Breast epithelium (tissue), 4 donors: ENCODE measurements around the gene KLHDC4. TPM values are rescaled to one million over a fixed set of nuclear protein-coding genes. Genes with fewer than 3 reads are reported as not detected.

Experiments used
- DNase-seq, 2 donors: peaks; one replicate each; pipeline ENCODE4 v3.0.0-alpha.2; 2019; ENCODE audit warnings: low spot score in 2 of 2
- H3K27ac ChIP-seq, 2 donors: fragments of 200-600 bp; sonication (generic) in 1 of 2; one replicate each; pipeline ENCODE4 v1.5.1; 2016 to 2019; ENCODE audit warnings: mild to moderate bottlenecking in 1 of 2
- H3K27me3 ChIP-seq, 2 donors: fragments of 200-600 bp; sonication (generic) in 1 of 2; one replicate each; pipeline versions ENCODE4 v1.5.1 to v1.6.0; 2017 to 2019; ENCODE audit warnings: control low read depth in 1 of 2, mild to moderate bottlenecking in 1 of 2
- H3K36me3 ChIP-seq: fragments of 200-600 bp; one replicate; pipeline ENCODE4 v1.5.1; 2019
- H3K4me1 ChIP-seq, 2 donors: fragments of 200-600 bp; sonication (generic); one replicate each; pipeline ENCODE4 v1.5.1; 2016 to 2019; ENCODE audit warnings: control low read depth in 1 of 2
- H3K4me3 ChIP-seq, 3 donors: fragments of 200-600 bp; sonication (generic); 1 replicate in 2 of 3; 2 replicates in 1 of 3; pipeline ENCODE4 v1.5.1; 2016 to 2019; ENCODE audit warnings: mild to moderate bottlenecking in 3 of 3, moderate library complexity in 2 of 3
- H3K9me3 ChIP-seq, 2 donors: fragments of 200-600 bp; sonication (generic) in 1 of 2; one replicate each; pipeline ENCODE4 v1.5.1; 2016 to 2019; ENCODE audit warnings: control low read depth in 1 of 2
- CTCF ChIP-seq, 3 donors: fragments of 450-650 bp; IDR thresholded peaks; one replicate each; pipeline ENCODE4 v1.5.1; 2016 to 2017; ENCODE audit warnings: antibody characterized with exemption in 3 of 3, mild to moderate bottlenecking in 3 of 3, moderate library complexity in 3 of 3
- POLR2A ChIP-seq: fragments of 450-650 bp; IDR thresholded peaks from one replicate; pipeline ENCODE4 v1.6.1; 2016; ENCODE audit warnings: antibody characterized with exemption, mild to moderate bottlenecking, moderate library complexity
- POLR2AphosphoS5 ChIP-seq, 3 donors: sonication (generic); formaldehyde crosslinking; IDR thresholded peaks; one replicate each; pipeline ENCODE4 v1.6.1; 2017; ENCODE audit warnings: antibody characterized with exemption in 3 of 3
- intact Hi-C: fragments of 100-400 bp; cut with DNase I; formaldehyde crosslinking; loops from one replicate; pipeline ENCODE4 v1.15.1; 2023; ENCODE audit warnings: low total_unique reads
- total RNA-seq, 3 donors: library from RNA; depleted of rRNA; stranded (reverse); fragments of >200 nt; gene quantifications; one replicate each; pipeline ENCODE4 v1.1.0, GENCODE V29; 2016

Gene KLHDC4
- total RNA-seq, 3 donors from 2014 or later: 25.9 to 35.6 (median 32.4) TPM

DNA sequence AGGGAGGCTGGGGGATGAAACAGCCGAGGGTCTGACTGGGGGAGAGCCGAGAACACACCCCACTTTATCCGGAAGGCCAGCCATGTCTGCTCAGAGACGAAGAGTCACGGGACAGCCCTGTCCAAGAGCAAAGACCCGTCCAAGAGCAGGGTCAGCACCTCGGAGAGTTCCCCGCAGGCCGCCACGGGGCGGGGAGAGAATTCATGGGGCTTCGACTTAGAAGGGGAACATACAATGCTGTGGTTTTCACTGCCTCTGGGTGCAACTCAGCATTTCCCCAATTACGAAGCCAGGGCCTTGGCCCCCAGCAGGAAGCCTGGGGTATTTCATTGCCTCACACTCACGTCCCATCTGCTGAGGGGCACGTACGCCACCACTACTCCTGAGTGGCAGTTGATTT lies 104.2 kb downstream of the KLHDC4 start:
- Histone ChIP-seq H3K4me3 (no peak overlapping the region), H3K36me3 (no peaks in the 10 kb centered on the region), H3K9me3 (peaks cover 0 to 4% of the 10 kb centered on the region in 2 donors), H3K27ac (no peak overlapping the region), H3K27me3 (peaks cover 0 to 51% of the 10 kb centered on the region in 2 donors), H3K4me1 (no peaks in the 10 kb centered on the region)
- TF ChIP-seq POLR2A (no peak), POLR2AphosphoS5 (IDR thresholded peaks at IDR 0.05) (no peak), CTCF (IDR thresholded peaks at IDR 0.05) (no peak)
- intact Hi-C loops: loop anchor here (5.0 kb wide), 1 partner anchor 1896 kb away; no protein-coding TSS in a partner anchor
- no peak for DNase-seq

DNA sequence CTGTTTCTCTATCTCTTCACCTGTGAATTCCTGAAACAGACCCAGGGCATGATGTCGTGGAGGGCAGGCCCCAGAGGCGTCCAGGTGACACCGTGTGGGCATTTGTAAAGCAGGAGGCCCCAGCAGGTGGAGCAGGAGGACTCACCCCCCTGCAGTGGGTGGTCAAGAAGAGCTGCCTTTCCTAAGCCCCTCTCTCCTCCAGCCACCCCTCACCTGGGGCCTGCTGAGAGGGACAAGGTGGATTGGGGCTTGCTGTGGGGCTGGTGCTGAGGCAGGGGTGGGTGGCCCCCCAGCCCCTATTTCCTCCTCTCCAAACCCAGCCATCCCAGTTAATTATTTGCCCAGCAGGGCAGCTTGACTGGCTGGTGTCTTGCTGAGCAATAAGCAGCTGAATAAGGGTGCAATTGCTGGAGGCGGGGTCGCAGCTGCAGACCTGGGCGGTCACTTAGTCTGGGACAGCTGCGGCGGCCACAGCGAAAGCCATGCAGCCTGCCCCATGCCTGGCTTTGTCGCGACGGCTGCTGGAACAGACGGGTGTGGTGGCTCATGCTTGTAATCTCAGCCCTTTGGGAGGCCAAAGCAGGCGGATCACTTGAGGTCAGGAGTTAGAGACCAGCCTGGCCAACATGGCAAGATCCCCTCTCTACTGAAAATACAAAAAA lies 107.1 kb downstream of the KLHDC4 start:
- Histone ChIP-seq H3K27me3 (peaks cover 0 to 58% of the 10 kb centered on the region in 2 donors), H3K4me3 (no peak overlapping the region), H3K4me1 (no peaks in the 10 kb centered on the region), H3K27ac (no peak overlapping the region), H3K9me3 (peaks cover 0 to 4% of the 10 kb centered on the region in 2 donors), H3K36me3 (no peaks in the 10 kb centered on the region)
- intact Hi-C loops: no loop called here
- DNase-seq: no peak
- no peak for TF ChIP-seq CTCF (IDR thresholded peaks at IDR 0.05)
- no peak for TF ChIP-seq POLR2AphosphoS5 (IDR thresholded peaks at IDR 0.05)
- TF ChIP-seq POLR2A: no peak

Other genes starting within 250 kb of the KLHDC4 start
- under 1 TPM in 1 of 3 donors, not detected in 2; 0.33 TPM for gene JPH3, start 163.5 kb downstream of the KLHDC4 start, total RNA-seq
- gene SLC7A5, start 103.5 kb upstream of the KLHDC4 start, total RNA-seq: 1 to 10 TPM in 2 of 3 donors, under 1 TPM in 1; 0.48 to 7.3 (median 5.9) TPM
- not detected for gene CA5A, start 170.5 kb upstream of the KLHDC4 start, total RNA-seq
- 10 to 100 TPM; 21.9 to 45.4 (median 32.4) TPM for gene BANP, start 185.4 kb upstream of the KLHDC4 start, total RNA-seq